ENCODE data around the gene TMEM150B.

The TMEM150B gene

GRCh38 chr19:55304279-55304978 is 20.7 kb downstream of the TMEM150B start:
- WGBS (ENCODE audit: extremely low coverage, insufficient coverage, insufficient read length) = no CpG with 5 or more reads among the region's 39 CpGs

GRCh38 chr19:55303477-55303876 is 21.7 kb downstream of the TMEM150B start:
- no peak overlapping the region for H3K27ac ChIP-seq (ENCODE audit: low read depth, low read length)
- H3K4me2 ChIP-seq (ENCODE audit: low read length) = no peak overlapping the region
- no peak overlapping the region for H3K14ac ChIP-seq (ENCODE audit: low read length)
- H4K91ac ChIP-seq (ENCODE audit: low read depth, low read length) = no peak overlapping the region
- DNase-seq = no peak
- no peak overlapping the region for H2AK5ac ChIP-seq (ENCODE audit: low read length)
- no peak overlapping the region for H2BK120ac ChIP-seq (ENCODE audit: insufficient read depth, low read length, poor library complexity)
- H3K79me2 ChIP-seq (ENCODE audit: control insufficient read depth, insufficient read depth, low read length, poor library complexity) = no peaks in the 10 kb centered on the region
- H4K12ac ChIP-seq (ENCODE audit: low read depth, low read length) = no peak overlapping the region
- H4K8ac ChIP-seq (ENCODE audit: low read depth, low read length) = no peak overlapping the region
- H3K36me3 ChIP-seq (ENCODE audit: control insufficient read depth in 1 of 2, insufficient read depth in 2 of 2, low read length in 2 of 2) = peaks cover 14 to 32% of the 10 kb centered on the region in 2 experiments
- no CpG with 5 or more reads among the region's 11 CpGs for WGBS (ENCODE audit: extremely low coverage, insufficient coverage, insufficient read length)
- H3K9ac ChIP-seq (ENCODE audit: low read length) = no peak overlapping the region
- no peak overlapping the region for H3K23ac ChIP-seq (ENCODE audit: low read length)
- no peak overlapping the region for H3K4ac ChIP-seq (ENCODE audit: low read depth, low read length)
- H2BK12ac ChIP-seq (ENCODE audit: low read length) = no peak overlapping the region
- H2BK5ac ChIP-seq (ENCODE audit: low read depth, low read length, poor library complexity) = no peak overlapping the region
- no peak overlapping the region for H3K4me3 ChIP-seq (ENCODE audit: low read depth, low read length)
- H2AFZ ChIP-seq (ENCODE audit: insufficient read depth, low read length, poor library complexity) = no peak overlapping the region
- no peak overlapping the region for H3K18ac ChIP-seq (ENCODE audit: low read length)
- H3K27me3 ChIP-seq (ENCODE audit: insufficient read depth, low read length) = no peaks in the 10 kb centered on the region
- H3K4me1 ChIP-seq (ENCODE audit: control insufficient read depth in 1 of 2, insufficient read depth in 2 of 2, low read length in 2 of 2) = peaks cover 0 to 3% of the 10 kb centered on the region in 2 experiments
- peaks cover 3% of the 10 kb centered on the region for H3K9me3 ChIP-seq (ENCODE audit: insufficient read depth, low read depth, low read length)
- no peaks in the 10 kb centered on the region for H3K79me1 ChIP-seq (ENCODE audit: low read length)

More at GRCh38 chr19:55304279-55304978, 20.7 kb downstream of the TMEM150B start:
- Histone ChIP-seq H4K8ac (ENCODE audit: low read depth, low read length) (no peak overlapping the region), H3K18ac (ENCODE audit: low read length) (no peak overlapping the region), H3K79me2 (ENCODE audit: control insufficient read depth, insufficient read depth, low read length, poor library complexity) (no peaks in the 10 kb centered on the region), H2AFZ (ENCODE audit: insufficient read depth, low read length, poor library complexity) (no peak overlapping the region), H3K4me3 (ENCODE audit: low read depth, low read length) (no peak overlapping the region), H4K12ac (ENCODE audit: low read depth, low read length) (no peak overlapping the region), H3K9ac (ENCODE audit: low read length) (no peak overlapping the region), H3K79me1 (ENCODE audit: low read length) (no peaks in the 10 kb centered on the region), H3K4ac (ENCODE audit: low read depth, low read length) (no peak overlapping the region), H2AK5ac (ENCODE audit: low read length) (no peak overlapping the region), H3K27ac (ENCODE audit: low read depth, low read length) (no peak overlapping the region), H2BK120ac (ENCODE audit: insufficient read depth, low read length, poor library complexity) (no peak overlapping the region), H3K4me2 (ENCODE audit: low read length) (no peak overlapping the region), H2BK12ac (ENCODE audit: low read length) (no peak overlapping the region), H2BK5ac (ENCODE audit: low read depth, low read length, poor library complexity) (no peak overlapping the region), H4K91ac (ENCODE audit: low read depth, low read length) (no peak overlapping the region), H3K14ac (ENCODE audit: low read length) (no peak overlapping the region), H3K9me3 (ENCODE audit: insufficient read depth, low read depth, low read length) (peaks cover 3% of the 10 kb centered on the region), H3K27me3 (ENCODE audit: insufficient read depth, low read length) (no peaks in the 10 kb centered on the region), H3K23ac (ENCODE audit: low read length) (no peak overlapping the region), H3K36me3 (ENCODE audit: control insufficient read depth in 1 of 2, insufficient read depth in 2 of 2, low read length in 2 of 2) (peaks cover 20 to 36% of the 10 kb centered on the region in 2 experiments), H3K4me1 (ENCODE audit: control insufficient read depth in 1 of 2, insufficient read depth in 2 of 2, low read length in 2 of 2) (peaks cover 0 to 3% of the 10 kb centered on the region in 2 experiments)
- peak; percentile 83 to 86 for DNase-seq

- Histone ChIP-seq H2BK120ac (ENCODE audit: insufficient read depth, low read length, poor library complexity) (peak overlapping the region; percentile 14), H3K4me1 (ENCODE audit: control insufficient read depth in 1 of 2, insufficient read depth in 2 of 2, low read length in 2 of 2) (peaks cover 0 to 3% of the 10 kb centered on the region in 2 experiments), H2AK5ac (ENCODE audit: low read length) (no peak overlapping the region), H3K79me2 (ENCODE audit: control insufficient read depth, insufficient read depth, low read length, poor library complexity) (no peaks in the 10 kb centered on the region), H3K27ac (ENCODE audit: low read depth, low read length) (no peak overlapping the region), H3K4me3 (ENCODE audit: low read depth, low read length) (no peak overlapping the region), H3K36me3 (ENCODE audit: control insufficient read depth in 1 of 2, insufficient read depth in 2 of 2, low read length in 2 of 2) (peaks cover 13 to 28% of the 10 kb centered on the region in 2 experiments), H2AFZ (ENCODE audit: insufficient read depth, low read length, poor library complexity) (no peak overlapping the region), H3K4me2 (ENCODE audit: low read length) (peak overlapping the region; percentile 51), H3K23ac (ENCODE audit: low read length) (no peak overlapping the region), H3K27me3 (ENCODE audit: insufficient read depth, low read length) (no peaks in the 10 kb centered on the region), H3K18ac (ENCODE audit: low read length) (no peak overlapping the region), H2BK12ac (ENCODE audit: low read length) (no peak overlapping the region), H3K9ac (ENCODE audit: low read length) (no peak overlapping the region), H4K91ac (ENCODE audit: low read depth, low read length) (peak overlapping the region; percentile 21), H2BK5ac (ENCODE audit: low read depth, low read length, poor library complexity) (no peak overlapping the region), H3K4ac (ENCODE audit: low read depth, low read length) (no peak overlapping the region), H4K12ac (ENCODE audit: low read depth, low read length) (peak overlapping the region; percentile 57), H3K14ac (ENCODE audit: low read length) (no peak overlapping the region), H3K79me1 (ENCODE audit: low read length) (no peaks in the 10 kb centered on the region), H4K8ac (ENCODE audit: low read depth, low read length) (peak overlapping the region; percentile 70), H3K9me3 (ENCODE audit: insufficient read depth, low read depth, low read length) (peaks cover 1% of the 10 kb centered on the region)
- no peak for DNase-seq
- WGBS (ENCODE audit: extremely low coverage, insufficient coverage, insufficient read length) = no CpG with 5 or more reads among the region's 12 CpGs
Observed at GRCh38 chr19:55302318-55302703, 22.8 kb downstream of the TMEM150B start.

GRCh38 chr19:55301459-55302317 is 23.5 kb downstream of the TMEM150B start:
- no peak overlapping the region for H2AK5ac ChIP-seq (ENCODE audit: low read length)
- peak overlapping the region; percentile 21 for H4K91ac ChIP-seq (ENCODE audit: low read depth, low read length)
- H3K9me3 ChIP-seq (ENCODE audit: insufficient read depth, low read depth, low read length) = peaks cover 1% of the 10 kb centered on the region
- no peaks in the 10 kb centered on the region for H3K27me3 ChIP-seq (ENCODE audit: insufficient read depth, low read length)
- peak overlapping the region; percentile 38 for H2AFZ ChIP-seq (ENCODE audit: insufficient read depth, low read length, poor library complexity)
- peaks cover 0 to 3% of the 10 kb centered on the region in 2 experiments for H3K4me1 ChIP-seq (ENCODE audit: control insufficient read depth in 1 of 2, insufficient read depth in 2 of 2, low read length in 2 of 2)
- no peak overlapping the region for H2BK12ac ChIP-seq (ENCODE audit: low read length)
- H3K9ac ChIP-seq (ENCODE audit: low read length) = peak overlapping the region; percentile 60
- no peak overlapping the region for H2BK5ac ChIP-seq (ENCODE audit: low read depth, low read length, poor library complexity)
- no CpG with 5 or more reads among the region's 42 CpGs for WGBS (ENCODE audit: extremely low coverage, insufficient coverage, insufficient read length)
- H3K4me3 ChIP-seq (ENCODE audit: low read depth, low read length) = no peak overlapping the region
- H3K14ac ChIP-seq (ENCODE audit: low read length) = no peak overlapping the region
- peaks cover 14 to 25% of the 10 kb centered on the region in 2 experiments for H3K36me3 ChIP-seq (ENCODE audit: control insufficient read depth in 1 of 2, insufficient read depth in 2 of 2, low read length in 2 of 2)
- peak overlapping the region; percentile 69 for H3K4me2 ChIP-seq (ENCODE audit: low read length)
- peak; percentile 61 to 80 for DNase-seq
- no peak overlapping the region for H3K18ac ChIP-seq (ENCODE audit: low read length)
- H4K12ac ChIP-seq (ENCODE audit: low read depth, low read length) = peak overlapping the region; percentile 57
- no peak overlapping the region for H3K23ac ChIP-seq (ENCODE audit: low read length)
- no peak overlapping the region for H3K4ac ChIP-seq (ENCODE audit: low read depth, low read length)
- H2BK120ac ChIP-seq (ENCODE audit: insufficient read depth, low read length, poor library complexity) = peak overlapping the region; percentile 14
- no peaks in the 10 kb centered on the region for H3K79me1 ChIP-seq (ENCODE audit: low read length)
- H3K79me2 ChIP-seq (ENCODE audit: control insufficient read depth, insufficient read depth, low read length, poor library complexity) = no peaks in the 10 kb centered on the region
- peak overlapping the region; percentile 74 for H4K8ac ChIP-seq (ENCODE audit: low read depth, low read length)
- H3K27ac ChIP-seq (ENCODE audit: low read depth, low read length) = no peak overlapping the region

Data from trophoblast cell (in vitro differentiated cells and primary cell).